WTC11 (cell line): ENCODE results near the gene KLHL11.

Source experiments
- CTCF ChIP-seq: fragments of 200-600 bp; IDR thresholded peaks from 2 replicates; pipeline ENCODE4 v1.8.0; 2022; ENCODE audit warnings: antibody characterized with exemption
- TEAD4 ChIP-seq: sonication (generic); formaldehyde crosslinking; IDR thresholded peaks from 2 replicates; pipeline ENCODE4 v1.8.0; 2022; ENCODE audit warnings: mild to moderate bottlenecking, missing genetic modification reagents

DNA sequence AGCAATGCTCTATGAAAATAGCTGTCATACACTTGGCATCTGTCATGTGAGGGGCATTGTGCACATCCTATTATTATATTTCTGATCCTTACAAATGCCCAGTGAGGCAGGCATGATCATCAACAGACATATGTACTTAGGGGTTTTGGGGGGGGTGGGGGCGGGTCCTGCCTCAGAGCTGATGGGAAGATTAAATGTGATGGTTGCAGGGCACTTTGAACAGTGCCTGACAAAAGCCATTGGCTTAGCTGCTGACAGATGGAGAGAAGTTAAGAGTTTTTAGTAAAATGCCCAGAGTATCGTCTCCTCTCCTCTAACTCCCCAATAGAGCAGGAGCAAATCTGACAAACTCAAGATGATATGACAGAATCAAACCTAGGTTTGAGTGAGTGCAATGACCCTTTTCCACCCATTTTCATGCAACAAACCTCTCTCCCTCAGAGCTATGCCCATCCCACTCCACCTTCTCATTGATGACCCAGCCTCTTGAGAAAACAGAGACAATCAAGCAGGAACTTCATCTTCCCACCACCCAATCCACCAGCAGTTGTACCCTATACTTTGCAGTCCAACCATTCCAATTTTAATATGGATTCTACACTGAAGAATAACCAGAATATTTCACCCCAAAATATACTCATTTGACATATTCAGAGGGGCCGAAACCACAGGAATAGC, 4.8 kb downstream of the KLHL11 start:
- TF ChIP-seq TEAD4 (CRISPR knock-in tag) = no peak
- TF ChIP-seq CTCF = no peak
